Cardiac muscle cell (in vitro differentiated cells and primary cell): ENCODE measurements around the gene ENSA. TPM values are rescaled to one million over a fixed set of nuclear protein-coding genes. Genes with fewer than 3 reads are reported as not detected.

Experiments
- DNase-seq, 2 donors: peaks; one replicate each; pipeline versions ENCODE4 v3.0.0 to v3.0.0-alpha.2; 2010 to 2017; ENCODE audit warnings: low read depth in 1 of 2, low spot score in 1 of 2
- H3K27ac ChIP-seq: fragments of 200-600 bp; sonication (generic); 2 replicates; pipeline ENCODE4 v1.5.1; 2016
- H3K27me3 ChIP-seq: fragments of 200-600 bp; sonication (generic); 2 replicates; pipeline ENCODE4 v1.6.0; 2016; ENCODE audit warnings: control low read depth
- H3K36me3 ChIP-seq: fragments of 200-600 bp; sonication (generic); 2 replicates; pipeline ENCODE4 v1.5.1; 2016; ENCODE audit warnings: control low read depth
- H3K4me1 ChIP-seq: fragments of 200-600 bp; sonication (generic); 2 replicates; pipeline ENCODE4 v1.8.1; 2017; ENCODE audit warnings: low read depth, mild to moderate bottlenecking, mixed run types
- H3K4me3 ChIP-seq: fragments of 200-600 bp; sonication (generic); 2 replicates; pipeline ENCODE4 v1.5.1; 2016; ENCODE audit warnings: mild to moderate bottlenecking
- H3K9me3 ChIP-seq: fragments of 200-600 bp; sonication (generic); 2 replicates; pipeline ENCODE4 v1.5.1; 2017; ENCODE audit warnings: low read depth, mild to moderate bottlenecking, control low read depth
- CTCF ChIP-seq: IDR thresholded peaks from 2 replicates; pipeline ENCODE4 v1.5.1; 2012; ENCODE audit warnings: low read depth, mild to moderate bottlenecking, low read length
- polyA plus RNA-seq: library from polyadenylated mRNA; unstranded; fragments of >200 nt; fragmentation: Nextera tagmentation; extraction: Ambion mirVana; gene quantifications from 2 replicates; pipeline ENCODE4 v1.2.1, GENCODE V29; 2016
- total RNA-seq: library from RNA; depleted of rRNA; stranded (reverse); fragments of >200 nt; gene quantifications from 2 replicates; pipeline ENCODE4 v1.2.3, GENCODE V29; 2016

ENSA gene
- total and polyA plus RNA-seq, 2 experiments from 2014 or later = 65.9 to 82.2 TPM

DNA sequence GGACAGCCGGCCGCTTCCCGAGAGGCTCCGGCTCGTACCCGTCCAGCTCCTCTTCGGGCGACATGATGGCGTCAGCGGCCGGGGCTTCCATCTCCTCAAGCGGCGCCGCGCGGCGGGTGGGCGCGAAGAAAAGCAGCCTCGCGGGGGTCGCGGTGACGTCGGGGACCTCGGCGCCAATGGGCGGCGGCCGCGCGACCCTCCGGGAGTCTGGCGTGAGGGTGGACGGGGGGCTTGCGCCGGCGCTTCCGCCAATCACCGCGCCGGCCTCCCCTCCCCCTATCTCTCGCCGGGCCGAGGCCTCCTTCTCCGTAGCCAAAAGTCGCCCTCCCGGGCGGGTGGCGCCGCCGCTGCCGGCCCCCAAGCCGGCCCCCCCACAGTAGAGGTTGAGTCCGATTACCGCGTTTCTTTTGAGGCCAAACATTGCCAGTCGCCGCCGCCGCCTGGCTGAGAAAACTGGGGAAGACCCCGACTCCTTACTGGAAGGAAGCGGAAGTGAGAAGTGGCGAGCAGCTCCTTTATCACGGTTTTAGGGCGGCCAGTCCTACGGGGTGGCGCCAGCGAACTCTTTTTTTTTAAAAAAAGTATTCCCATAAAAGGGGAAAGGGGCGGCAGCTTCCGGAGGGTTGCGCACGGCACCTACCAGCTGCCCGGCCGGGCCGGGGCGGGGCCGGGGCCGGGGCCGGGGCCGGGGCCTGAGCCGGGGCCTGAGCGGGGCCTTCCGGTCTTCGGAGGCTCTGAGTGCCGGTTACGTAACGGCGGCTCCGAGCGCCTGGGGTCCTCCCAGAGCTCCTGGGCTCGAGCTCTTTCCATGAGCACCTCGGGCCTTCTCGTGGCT is 50.1 kb downstream of the ENSA start, which contains the start of gene MCL1:
Gene MCL1 (minus strand): TSS at position 501 of the 835 bp plus-strand sequence. CDS start 80 bp downstream, at position 421.
- Histone ChIP-seq H3K27ac (peak within 1 kb of the TSS; percentile 99), H3K4me3 (peak within 1 kb of the TSS; percentile 76), H3K27me3 (no peaks in the 10 kb centered on the region), H3K36me3 (peaks cover 29% of the 10 kb centered on the region), H3K9me3 (no peaks in the 10 kb centered on the region), H3K4me1 (peaks cover 30% of the 10 kb centered on the region)
- TF ChIP-seq CTCF = no peak
- peak; percentile 97 for DNase-seq

DNA sequence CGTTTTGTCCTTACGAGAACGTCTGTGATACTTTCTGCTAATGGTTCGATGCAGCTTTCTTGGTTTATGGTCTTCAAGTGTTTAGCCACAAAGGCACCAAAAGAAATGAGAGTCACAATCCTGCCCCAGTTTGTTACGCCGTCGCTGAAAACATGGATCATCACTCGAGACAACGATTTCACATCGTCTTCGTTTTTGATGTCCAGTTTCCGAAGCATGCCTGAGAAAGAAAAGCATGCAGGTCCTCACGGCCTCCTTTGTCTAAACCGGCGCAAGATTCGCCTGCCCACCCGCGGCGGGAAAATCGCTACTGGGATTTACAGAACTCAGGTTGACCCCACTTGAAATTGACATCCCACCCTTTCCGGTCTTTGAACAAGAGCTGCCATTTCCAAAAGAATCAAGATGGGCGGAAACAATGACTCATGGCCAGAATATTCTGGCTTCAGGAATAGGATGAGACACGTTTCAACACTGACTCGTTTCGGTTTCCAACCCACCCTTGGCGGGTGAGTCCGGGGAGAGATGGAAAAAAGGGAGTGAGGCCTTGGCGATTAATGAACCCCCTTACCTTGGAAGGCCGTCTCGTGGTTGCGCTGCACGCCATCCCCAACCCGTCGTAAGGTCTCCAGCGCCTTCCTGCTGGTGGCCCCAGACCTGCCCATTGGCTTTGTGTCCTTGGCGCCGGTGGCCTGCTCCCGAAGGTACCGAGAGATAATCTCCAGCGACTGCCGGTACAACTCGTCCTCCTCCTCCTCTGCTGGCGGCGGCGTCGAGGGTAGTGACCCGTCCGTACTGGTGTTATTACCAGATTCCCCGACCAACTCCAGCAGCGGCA is 50.9 kb downstream of the ENSA start:
- peak; percentile 69 to 93 for DNase-seq

DNA sequence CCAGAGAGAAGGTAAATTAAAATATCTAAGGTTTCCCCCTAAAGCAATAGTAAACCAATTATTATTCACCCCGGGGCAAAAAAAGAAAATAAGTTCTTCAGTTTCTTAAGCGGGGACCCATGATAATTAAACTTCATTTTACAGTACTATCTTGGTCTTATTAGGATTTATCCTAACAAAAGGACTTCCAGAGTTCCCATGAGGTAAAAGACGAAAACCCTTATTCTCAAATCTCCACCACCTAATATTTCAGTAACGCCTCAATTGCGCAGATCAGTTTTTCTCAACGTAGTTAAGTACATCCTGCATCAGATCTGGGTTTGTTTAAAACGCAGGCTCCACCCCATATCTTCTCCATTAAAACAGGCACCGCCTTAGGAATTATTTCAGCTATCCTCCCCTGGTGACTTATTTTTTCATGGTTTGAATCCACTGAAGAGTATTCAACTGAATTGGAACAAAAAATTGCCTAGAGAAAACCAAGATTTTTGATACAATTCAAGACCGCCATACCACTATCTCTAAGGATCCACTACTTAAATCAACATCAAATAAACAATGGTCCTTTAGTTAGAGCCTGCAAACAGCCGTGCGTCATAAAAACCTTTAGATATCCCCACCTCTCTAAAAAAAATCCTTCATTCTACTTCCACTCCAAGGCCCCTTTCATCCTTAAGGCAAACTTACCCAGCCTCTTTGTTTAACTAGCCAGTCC is 51.7 kb downstream of the ENSA start:
- Histone ChIP-seq H3K36me3 (peaks cover 39% of the 10 kb centered on the region), H3K4me1 (peaks cover 31% of the 10 kb centered on the region), H3K9me3 (no peaks in the 10 kb centered on the region), H3K4me3 (peak overlapping the region; percentile 76), H3K27ac (peak overlapping the region; percentile 99), H3K27me3 (no peaks in the 10 kb centered on the region)
- no peak for TF ChIP-seq CTCF
- DNase-seq = peak in 1 of 2 donors; percentile 63

More for the DNA sequence above, 50.9 kb downstream of the ENSA start:
- TF ChIP-seq CTCF = no peak
- Histone ChIP-seq H3K27ac (peak overlapping the region; percentile 99), H3K4me1 (peaks cover 31% of the 10 kb centered on the region), H3K36me3 (peaks cover 32% of the 10 kb centered on the region), H3K9me3 (no peaks in the 10 kb centered on the region), H3K4me3 (peak overlapping the region; percentile 76), H3K27me3 (no peaks in the 10 kb centered on the region)

- H3K36me3 ChIP-seq = peaks cover 39% of the 10 kb centered on the region
- no peaks in the 10 kb centered on the region for H3K27me3 ChIP-seq
- peak overlapping the region; percentile 76 for H3K4me3 ChIP-seq
- H3K9me3 ChIP-seq = no peaks in the 10 kb centered on the region
- peaks cover 31% of the 10 kb centered on the region for H3K4me1 ChIP-seq
- peak overlapping the region; percentile 99 for H3K27ac ChIP-seq
- no peak for TF ChIP-seq CTCF
- DNase-seq = peak in 1 of 2 donors; percentile 49
Observed at GRCh38 chr1:150576794-150577556, 52.4 kb downstream of the ENSA start.
